ENCODE results near the gene HEG1.

GRCh38 chr3:125042725-125043406, 12.9 kb downstream of the HEG1 start:
- TF ChIP-seq CTCF (conservative IDR thresholded peaks at IDR 0.05 in 1 of 2, IDR thresholded peaks at IDR 0.05 in 1 of 2; ENCODE audit: extremely low read depth in 1 of 2, insufficient read depth in 1 of 2, low read depth in 1 of 2, low read length in 2 of 2) (no peak), EZH2 (IDR thresholded peaks at IDR 0.05; ENCODE audit: borderline replicate concordance, low read length) (no peak)

All from mammary epithelial cell (primary cell).